ENCODE results near the gene MANF. TPM values are rescaled to one million over a fixed set of nuclear protein-coding genes. Genes with fewer than 3 reads are reported as not detected.

The MANF gene
- total and polyA plus RNA-seq, 3 experiments from 2014 or later = 64.5 to 204 (median 197) TPM

- H3K9me3 Mint-ChIP-seq = no peaks in the 10 kb centered on the region
- no peak for DNase-seq
- H3K36me3 Mint-ChIP-seq = peaks cover 0 to 20% (median 0%) of the 10 kb centered on the region in 3 donors
- H3K27me3 ChIP-seq (ENCODE audit: insufficient read depth, low read length, poor library complexity, severe bottlenecking) = no peaks in the 10 kb centered on the region
- peaks cover 27 to 39% (median 34%) of the 10 kb centered on the region in 3 donors for H3K4me1 Mint-ChIP-seq
- peak overlapping the region in 1 of 7 donors; percentile 9 for H3K4me3 Mint-ChIP-seq
- no peak overlapping the region for H3K4me3 ChIP-seq (ENCODE audit: low read length)
- POLR2A ChIA-PET = no interaction called here
- no peak overlapping the region for H3K27ac ChIP-seq (ENCODE audit: low read depth, low read length)
- H3K27ac Mint-ChIP-seq = peak overlapping the region in 6 of 8 donors; percentile 36 to 89 (median 54)
- H3K36me3 ChIP-seq (ENCODE audit: insufficient read depth, low read length) = no peaks in the 10 kb centered on the region
- CTCF ChIA-PET = interaction anchor here (0.6 kb wide), 1 partner anchor 493 kb away, joined by 3 read pairs; no protein-coding TSS in a partner anchor
- H3K27me3 Mint-ChIP-seq = peaks cover 0 to 4% of the 10 kb centered on the region in 2 donors
- no peaks in the 10 kb centered on the region for H3K9me3 ChIP-seq (ENCODE audit: low read length)
- H3K4me1 ChIP-seq (ENCODE audit: insufficient read depth, low read length) = peaks cover 32% of the 10 kb centered on the region
Observed at GRCh38 chr3:51382076-51382745, 2.9 kb upstream of the MANF start.

- Mint-ChIP-seq H3K4me1 (peaks cover 32 to 46% (median 41%) of the 10 kb centered on the region in 3 donors), H3K9me3 (no peaks in the 10 kb centered on the region), H3K27ac (peak overlapping the region in 7 of 8 donors; percentile 82 to 100 (median 99)), H3K27me3 (peaks cover 0 to 4% of the 10 kb centered on the region in 2 donors), H3K36me3 (peaks cover 0 to 27% (median 5%) of the 10 kb centered on the region in 3 donors), H3K4me3 (peak overlapping the region in 6 of 7 donors; percentile 34 to 100 (median 82))
- CTCF ChIA-PET = no interaction called here
- H3K36me3 ChIP-seq (ENCODE audit: insufficient read depth, low read length) = peaks cover 6% of the 10 kb centered on the region
- H3K4me3 ChIP-seq (ENCODE audit: low read length) = no peak overlapping the region
- POLR2A ChIA-PET = interaction anchor here (0.6 kb wide), 1 partner anchor 1084 kb away, joined by 3 read pairs; the partner anchor contains the start of genes HYAL3 and NAA80
- H3K4me1 ChIP-seq (ENCODE audit: insufficient read depth, low read length) = peaks cover 40% of the 10 kb centered on the region
- no peaks in the 10 kb centered on the region for H3K27me3 ChIP-seq (ENCODE audit: insufficient read depth, low read length, poor library complexity, severe bottlenecking)
- DNase-seq = no peak
- H3K27ac ChIP-seq (ENCODE audit: low read depth, low read length) = no peak overlapping the region
- no peaks in the 10 kb centered on the region for H3K9me3 ChIP-seq (ENCODE audit: low read length)
Observed at GRCh38 chr3:51382947-51383578, 2.0 kb upstream of the MANF start.

- Mint-ChIP-seq H3K27ac (peak overlapping the region; percentile 95 to 100 (median 100)), H3K27me3 (peaks cover 0 to 2% of the 10 kb centered on the region in 2 donors), H3K9me3 (no peaks in the 10 kb centered on the region), H3K36me3 (peaks cover 2 to 37% (median 6%) of the 10 kb centered on the region in 3 donors), H3K4me3 (peak overlapping the region; percentile 95 to 100 (median 99)), H3K4me1 (peaks cover 38 to 48% (median 47%) of the 10 kb centered on the region in 3 donors)
- Histone ChIP-seq H3K27ac (ENCODE audit: low read depth, low read length) (peak overlapping the region; percentile 95), H3K36me3 (ENCODE audit: insufficient read depth, low read length) (peaks cover 17% of the 10 kb centered on the region), H3K4me1 (ENCODE audit: insufficient read depth, low read length) (peaks cover 43% of the 10 kb centered on the region), H3K9me3 (ENCODE audit: low read length) (no peaks in the 10 kb centered on the region), H3K4me3 (ENCODE audit: low read length) (peak overlapping the region; percentile 99), H3K27me3 (ENCODE audit: insufficient read depth, low read length, poor library complexity, severe bottlenecking) (no peaks in the 10 kb centered on the region)
- CTCF ChIA-PET = interaction anchor here (0.8 to 1.0 kb wide), 2 partner anchors 118 to 768 kb away, joined by 3 to 6 read pairs; partner anchors contain the start of gene MAPKAPK3
- POLR2A ChIA-PET = interaction anchor here (1.4 to 1.8 kb wide), 3 partner anchors 12 to 815 kb away, joined by 3 to 7 read pairs (median 7); partner anchors contain the start of genes CISH and HEMK1
- DNase-seq = peak in 2 of 5 donors; percentile 6 to 11
Observed at GRCh38 chr3:51384055-51384725, 901 bp upstream of the MANF start.

- DNase-seq = no peak
- no peaks in the 10 kb centered on the region for H3K9me3 ChIP-seq (ENCODE audit: low read length)
- peak overlapping the region; percentile 94 to 100 (median 98) for H3K27ac Mint-ChIP-seq
- peaks cover 4 to 44% (median 9%) of the 10 kb centered on the region in 3 donors for H3K36me3 Mint-ChIP-seq
- H3K4me3 Mint-ChIP-seq = peak overlapping the region; percentile 95 to 100 (median 99)
- ChIA-PET CTCF (interaction anchor here (1.0 to 1.3 kb wide), 4 partner anchors 12 to 297 kb away, joined by 3 to 5 read pairs (median 4); partner anchors contain the start of gene DCAF1), POLR2A (interaction anchor here (0.8 to 1.8 kb wide), 9 partner anchors 11 to 818 kb away, joined by 3 to 14 read pairs (median 4); partner anchors contain the start of genes C3orf18, CISH, DCAF1 and MAPKAPK3)
- no peaks in the 10 kb centered on the region for H3K9me3 Mint-ChIP-seq
- H3K27me3 ChIP-seq (ENCODE audit: insufficient read depth, low read length, poor library complexity, severe bottlenecking) = no peaks in the 10 kb centered on the region
- peak overlapping the region; percentile 40 for H3K4me3 ChIP-seq (ENCODE audit: low read length)
- H3K36me3 ChIP-seq (ENCODE audit: insufficient read depth, low read length) = peaks cover 17% of the 10 kb centered on the region
- H3K27ac ChIP-seq (ENCODE audit: low read depth, low read length) = peak overlapping the region; percentile 66
- peaks cover 0 to 2% of the 10 kb centered on the region in 2 donors for H3K27me3 Mint-ChIP-seq
- peaks cover 53% of the 10 kb centered on the region for H3K4me1 ChIP-seq (ENCODE audit: insufficient read depth, low read length)
- peaks cover 45 to 61% (median 57%) of the 10 kb centered on the region in 3 donors for H3K4me1 Mint-ChIP-seq
Observed at GRCh38 chr3:51385621-51386091, 565 bp downstream of the MANF start.

GRCh38 chr3:51386159-51386851 lies 1.2 kb downstream of the MANF start:
- ChIA-PET CTCF (interaction anchor here (1.1 to 1.3 kb wide), 2 partner anchors 13 to 48 kb away, joined by 3 read pairs; no protein-coding TSS in a partner anchor), POLR2A (interaction anchor here (0.6 to 1.8 kb wide), 6 partner anchors 11 to 1058 kb away, joined by 3 to 14 read pairs (median 5); partner anchors contain the start of genes CISH and DCAF1)
- Mint-ChIP-seq H3K27ac (peak overlapping the region; percentile 94 to 100 (median 98)), H3K4me3 (peak overlapping the region; percentile 95 to 100 (median 99)), H3K27me3 (peaks cover 0 to 2% of the 10 kb centered on the region in 2 donors), H3K4me1 (peaks cover 47 to 66% (median 60%) of the 10 kb centered on the region in 3 donors), H3K36me3 (peaks cover 4 to 44% (median 9%) of the 10 kb centered on the region in 3 donors), H3K9me3 (no peaks in the 10 kb centered on the region)
- no peaks in the 10 kb centered on the region for H3K9me3 ChIP-seq (ENCODE audit: low read length)
- H3K36me3 ChIP-seq (ENCODE audit: insufficient read depth, low read length) = peaks cover 17% of the 10 kb centered on the region
- H3K4me3 ChIP-seq (ENCODE audit: low read length) = peak overlapping the region; percentile 40
- DNase-seq = no peak
- peaks cover 55% of the 10 kb centered on the region for H3K4me1 ChIP-seq (ENCODE audit: insufficient read depth, low read length)
- H3K27me3 ChIP-seq (ENCODE audit: insufficient read depth, low read length, poor library complexity, severe bottlenecking) = no peaks in the 10 kb centered on the region
- peak overlapping the region; percentile 66 for H3K27ac ChIP-seq (ENCODE audit: low read depth, low read length)

GRCh38 chr3:51386852-51387229 lies 1.8 kb downstream of the MANF start:
- Histone ChIP-seq H3K27me3 (ENCODE audit: insufficient read depth, low read length, poor library complexity, severe bottlenecking) (no peaks in the 10 kb centered on the region), H3K9me3 (ENCODE audit: low read length) (no peaks in the 10 kb centered on the region), H3K4me3 (ENCODE audit: low read length) (peak overlapping the region; percentile 40), H3K36me3 (ENCODE audit: insufficient read depth, low read length) (peaks cover 17% of the 10 kb centered on the region), H3K4me1 (ENCODE audit: insufficient read depth, low read length) (peaks cover 55% of the 10 kb centered on the region), H3K27ac (ENCODE audit: low read depth, low read length) (no peak overlapping the region)
- peaks cover 4 to 46% (median 9%) of the 10 kb centered on the region in 3 donors for H3K36me3 Mint-ChIP-seq
- H3K4me3 Mint-ChIP-seq = peak overlapping the region; percentile 95 to 100 (median 99)
- peak overlapping the region; percentile 94 to 100 (median 98) for H3K27ac Mint-ChIP-seq
- CTCF ChIA-PET = interaction anchor here (1.1 to 1.3 kb wide), 4 partner anchors 14 to 796 kb away, joined by 3 to 5 read pairs (median 4); no protein-coding TSS in a partner anchor
- H3K9me3 Mint-ChIP-seq = no peaks in the 10 kb centered on the region
- no peak for DNase-seq
- POLR2A ChIA-PET = interaction anchor here (0.6 kb wide), 1 partner anchor 1058 kb away, joined by 6 read pairs; no protein-coding TSS in a partner anchor
- peaks cover 47 to 68% (median 60%) of the 10 kb centered on the region in 3 donors for H3K4me1 Mint-ChIP-seq
- peaks cover 0 to 2% of the 10 kb centered on the region in 2 donors for H3K27me3 Mint-ChIP-seq

All from CD8-positive, alpha-beta memory T cell (primary cell).